Fibroblast of peridontal ligament (primary cell): ENCODE data around the gene CHST15.
"Not testable (repeated sequence)": the region's sequence is repeated elsewhere in the genome, so short reads cannot be mapped to it uniquely, and the experiment has no call there.

ENCODE experiments used
- DNase-seq: peaks from one replicate; pipeline ENCODE4 v3.0.0-alpha.2; 2010; ENCODE audit errors: extremely low read depth

Gene CHST15

DNA sequence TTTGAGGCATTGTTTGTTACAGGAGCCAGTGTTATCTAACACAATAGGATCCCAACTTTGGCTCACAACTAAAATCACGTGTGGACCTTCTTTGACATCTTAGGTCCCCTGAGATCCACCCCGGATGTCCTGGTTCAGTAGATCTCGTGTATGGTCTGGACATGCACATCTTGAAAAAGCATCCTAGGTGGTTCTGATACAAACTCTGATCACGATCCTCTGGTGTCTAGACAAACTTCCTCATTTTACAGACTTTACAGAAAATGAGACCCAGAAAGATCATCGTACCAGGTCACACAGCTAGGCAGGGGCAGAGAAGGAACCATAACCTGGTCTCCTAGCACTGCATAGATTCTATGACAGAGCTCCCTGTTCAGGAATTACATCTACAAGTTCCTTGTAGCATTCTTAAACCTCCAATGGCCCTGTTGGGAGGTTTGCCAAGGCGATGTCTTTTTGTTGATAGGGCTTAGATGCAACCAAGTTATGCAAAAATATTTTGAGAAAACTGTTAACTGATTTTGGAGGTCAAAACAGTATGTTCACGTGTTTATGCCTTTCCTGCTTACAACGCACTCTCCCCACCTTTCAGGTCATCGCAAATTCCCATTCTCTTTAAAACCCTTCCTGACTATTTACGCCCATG, 30.8 kb upstream of the CHST15 start:
- DNase-seq: no peak

GRCh38 chr10:124123156-124123555, 29.8 kb upstream of the CHST15 start:
- no peak for DNase-seq

GRCh38 chr10:124122211-124122610, 28.8 kb upstream of the CHST15 start:
- no peak for DNase-seq

DNA sequence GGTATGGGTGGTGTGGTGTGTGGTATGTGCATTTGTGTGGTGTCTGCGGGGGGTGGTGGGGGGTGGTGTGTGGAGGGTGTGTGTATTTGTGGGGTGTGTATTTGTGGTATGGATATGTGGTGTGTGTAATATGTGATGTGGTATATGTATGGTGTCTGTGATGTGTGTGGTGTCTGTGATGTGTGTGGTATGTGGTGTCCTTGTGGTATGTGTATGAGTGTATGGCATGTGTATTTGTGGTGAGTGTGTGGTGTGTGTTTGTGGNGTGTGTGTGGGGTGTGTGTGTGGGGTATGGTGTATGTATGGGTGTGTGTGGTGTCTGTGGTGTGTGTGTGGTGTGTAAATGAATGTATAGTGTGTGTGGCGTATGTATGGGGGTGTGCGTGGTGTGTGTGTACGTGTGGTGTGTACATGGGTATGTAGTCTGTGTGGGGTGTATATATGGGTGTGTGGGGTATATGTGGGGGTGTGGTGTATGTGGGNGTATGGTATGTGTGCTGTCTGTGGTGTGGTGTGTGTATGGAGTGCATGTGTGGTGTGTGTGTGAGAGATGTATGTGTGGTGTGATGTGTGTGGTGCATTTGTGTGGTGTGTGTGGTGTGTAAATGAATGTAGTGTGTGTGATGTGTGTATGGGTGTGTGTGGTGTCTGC, 27.1 kb upstream of the CHST15 start:
- DNase-seq: no peak

DNA sequence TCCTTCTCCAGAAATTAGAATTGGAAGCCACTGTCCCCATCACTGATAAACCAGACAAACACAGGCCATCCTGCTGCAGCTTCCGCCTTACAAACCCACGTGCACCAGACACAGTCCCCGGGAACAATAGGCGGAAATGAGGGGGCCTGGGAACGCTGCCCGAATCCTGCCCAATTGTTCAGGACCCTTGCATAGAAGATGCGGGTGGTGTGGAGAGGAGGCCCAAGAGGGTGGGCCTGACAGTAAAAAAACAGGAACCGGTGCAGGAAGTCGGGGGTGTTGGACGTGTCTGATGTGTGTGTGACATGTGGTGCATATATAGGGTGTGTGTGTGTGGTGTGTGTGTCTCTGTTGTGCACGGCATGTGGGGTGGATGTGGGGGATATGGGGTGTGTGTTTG, 26.5 kb upstream of the CHST15 start:
- no peak for DNase-seq

DNA sequence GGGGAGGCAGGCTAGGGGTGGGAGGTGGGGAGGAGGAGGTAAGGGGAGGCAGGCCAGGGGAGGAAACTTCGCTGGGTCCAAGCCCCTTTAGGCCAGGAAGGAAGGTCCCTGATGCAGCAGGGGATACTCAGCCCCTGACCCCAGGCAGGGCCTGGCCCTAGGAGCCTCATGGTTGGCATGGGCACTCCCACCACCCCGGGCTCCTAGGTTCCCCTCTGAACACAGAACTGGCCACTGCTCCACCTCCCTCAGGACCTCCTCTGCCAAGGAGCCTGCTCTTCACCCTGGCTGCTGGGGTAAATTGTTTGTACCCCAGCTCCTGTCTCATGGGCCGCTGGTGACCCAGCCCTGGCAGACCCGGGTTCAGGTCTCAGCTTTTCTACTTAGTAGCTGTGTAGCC, 25.8 kb upstream of the CHST15 start:
- DNase-seq: no peak

GRCh38 chr10:124117833-124118232, 24.4 kb upstream of the CHST15 start:
- DNase-seq: no peak

DNA sequence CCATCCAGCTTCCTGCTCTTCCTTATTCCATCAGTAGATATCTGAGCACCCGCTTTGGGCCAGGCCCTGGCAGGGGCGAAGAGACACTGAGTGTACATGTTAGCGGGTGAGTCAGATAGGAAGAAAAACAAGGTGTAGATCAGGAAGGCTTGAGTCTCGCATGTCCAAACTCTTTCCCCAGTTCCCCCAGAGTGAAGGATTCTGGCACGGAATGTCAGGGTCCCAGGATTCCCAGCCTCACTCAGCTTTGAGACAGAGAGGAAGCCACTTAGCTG, 24.1 kb upstream of the CHST15 start:
- no peak for DNase-seq

DNA sequence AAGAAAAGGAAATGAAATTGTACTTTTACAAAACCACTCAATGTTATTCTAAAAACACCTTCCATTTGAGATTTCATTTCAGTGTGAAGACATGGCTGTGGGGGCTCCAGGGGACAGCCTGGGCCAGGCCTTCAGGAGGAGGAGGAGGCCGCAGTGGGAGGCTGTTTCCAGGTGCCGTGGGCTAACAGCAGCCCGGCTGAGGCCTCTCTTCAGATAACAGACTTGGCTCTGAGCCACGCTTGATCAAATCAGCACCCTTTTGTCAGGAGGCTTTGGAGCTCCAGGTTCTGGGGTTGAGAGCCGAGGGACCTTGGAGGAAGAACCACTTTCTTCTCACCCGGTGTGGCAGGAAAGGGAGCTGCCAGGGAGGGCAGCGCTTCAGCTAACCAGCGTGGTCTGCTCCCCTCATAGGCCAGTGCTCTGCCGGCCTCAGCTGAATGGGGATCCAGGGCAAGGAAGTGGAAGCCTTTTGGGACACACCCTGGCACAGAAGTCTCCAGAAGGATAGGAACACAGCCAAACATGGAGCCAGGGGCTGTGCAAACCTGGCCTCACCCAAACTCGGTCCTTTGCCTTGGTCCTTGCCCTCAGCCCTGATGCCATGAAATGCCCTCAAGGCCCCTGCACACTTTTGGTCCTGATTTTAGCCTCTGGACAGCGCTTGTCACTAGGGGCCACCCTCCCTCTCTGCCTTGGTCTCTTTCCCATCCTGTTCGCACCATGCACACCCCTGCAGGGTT, 23.5 kb upstream of the CHST15 start:
- DNase-seq: no peak

- no peak for DNase-seq
These were observed 21.3 kb upstream of the CHST15 start for GRCh38 chr10:124114696-124115095.

DNA sequence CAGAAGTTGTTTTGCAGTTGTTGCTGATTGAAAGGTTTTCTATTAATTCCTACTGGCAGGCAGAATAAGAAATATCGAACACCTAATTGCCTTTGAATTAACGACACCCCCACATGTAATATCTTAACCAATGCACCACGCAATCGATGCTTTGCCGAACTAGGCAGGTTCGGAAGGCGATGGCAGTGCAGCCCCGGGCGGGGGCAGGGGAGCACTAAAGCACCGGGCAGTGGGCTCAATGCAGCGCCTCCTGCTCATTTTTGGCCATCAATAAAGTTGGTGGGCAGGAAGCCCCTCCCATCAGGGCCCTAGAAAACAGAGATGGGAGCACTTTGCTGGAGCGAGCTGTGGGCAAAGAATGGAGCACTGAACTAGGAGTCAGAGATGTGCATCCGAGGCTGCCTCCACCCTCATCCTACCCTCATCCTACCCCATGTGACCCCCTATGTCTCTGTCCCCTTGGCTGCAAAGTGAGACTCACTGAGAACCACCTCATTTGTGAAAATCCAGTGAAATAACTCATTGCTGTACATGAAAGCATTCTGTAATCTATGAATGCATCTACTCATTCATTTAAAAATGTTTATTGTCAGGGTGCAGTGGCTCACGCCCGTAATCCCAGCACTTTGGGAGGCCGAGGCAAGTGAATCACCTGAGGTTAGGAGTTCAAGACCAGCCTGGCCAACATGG, 19.6 kb upstream of the CHST15 start:
- DNase-seq: no peak

DNA sequence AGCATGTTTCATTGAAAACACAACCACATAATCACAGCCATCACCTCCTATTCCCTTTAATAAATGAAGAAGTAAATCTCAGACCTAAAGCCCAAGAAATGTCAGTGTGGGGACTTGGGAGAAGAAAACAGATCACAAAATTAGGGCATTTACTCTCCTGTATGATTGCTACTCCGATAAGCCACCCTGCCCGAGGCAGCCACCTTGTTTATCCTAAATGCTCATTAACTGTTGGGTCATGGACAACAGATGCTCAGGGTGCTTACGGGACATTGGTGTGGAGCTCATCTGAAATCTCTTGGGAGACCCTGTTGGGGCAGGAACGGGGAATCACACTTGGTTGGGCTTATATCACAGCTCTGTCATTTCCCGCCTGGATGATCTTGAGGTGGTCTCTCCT, 17.5 kb upstream of the CHST15 start:
- no peak for DNase-seq

- DNase-seq: no peak
These were observed 15.9 kb upstream of the CHST15 start for GRCh38 chr10:124109261-124109660.

GRCh38 chr10:124107072-124107471, 13.7 kb upstream of the CHST15 start:
- no peak for DNase-seq

GRCh38 chr10:124106241-124106879, 13.0 kb upstream of the CHST15 start:
- DNase-seq: no peak

DNA sequence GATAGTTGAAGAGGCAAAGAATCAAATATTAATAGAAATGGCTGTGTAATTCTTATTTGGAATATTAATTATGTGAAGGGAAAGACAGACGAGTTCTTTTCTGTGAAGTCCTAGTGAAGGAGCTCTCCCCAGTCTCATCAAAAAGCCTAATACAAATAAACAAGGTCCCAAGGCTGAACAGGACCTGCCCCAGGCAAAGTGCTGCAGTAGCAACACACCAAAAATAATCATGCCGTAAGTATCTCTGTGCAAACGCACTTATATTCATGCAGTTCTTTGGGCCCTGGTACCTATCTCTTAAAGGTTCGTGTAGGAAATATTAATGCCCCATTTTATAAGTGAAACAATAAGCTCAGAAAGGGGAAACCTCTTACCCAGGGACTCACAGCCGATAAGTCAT, 12.2 kb upstream of the CHST15 start:
- DNase-seq: no peak

GRCh38 chr10:124105045-124105444, 11.6 kb upstream of the CHST15 start:
- DNase-seq: no peak

DNA sequence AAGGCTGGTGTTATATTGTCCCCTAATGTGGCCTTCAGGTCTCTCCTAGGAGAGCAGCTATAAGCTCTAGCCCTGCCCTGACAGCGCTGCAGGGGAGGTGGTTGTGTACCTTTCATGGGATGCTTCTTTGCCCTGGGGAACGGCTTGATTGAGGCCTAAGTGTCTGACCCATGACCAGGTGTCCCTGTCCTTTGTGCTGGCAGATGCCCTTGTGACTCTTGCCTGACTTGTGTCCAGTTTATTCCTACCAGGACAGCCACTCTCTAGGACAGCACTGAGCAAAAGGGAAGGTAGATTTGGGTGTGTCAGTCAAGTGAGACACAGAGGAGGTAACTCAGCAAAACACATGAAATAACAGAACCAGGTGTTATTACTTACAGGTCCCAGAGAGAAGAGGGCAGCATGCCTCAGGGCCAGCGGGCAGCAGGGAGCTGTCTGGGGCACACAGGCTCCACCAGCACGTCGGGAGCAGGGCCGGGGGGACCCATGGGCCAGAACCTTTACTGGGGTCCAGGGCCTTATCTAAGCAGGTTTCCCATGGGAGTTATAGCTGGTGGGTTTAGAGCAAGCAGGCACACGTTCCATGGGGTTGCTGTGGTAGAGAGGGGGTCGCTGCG, 10.7 kb upstream of the CHST15 start:
- DNase-seq: no peak

DNA sequence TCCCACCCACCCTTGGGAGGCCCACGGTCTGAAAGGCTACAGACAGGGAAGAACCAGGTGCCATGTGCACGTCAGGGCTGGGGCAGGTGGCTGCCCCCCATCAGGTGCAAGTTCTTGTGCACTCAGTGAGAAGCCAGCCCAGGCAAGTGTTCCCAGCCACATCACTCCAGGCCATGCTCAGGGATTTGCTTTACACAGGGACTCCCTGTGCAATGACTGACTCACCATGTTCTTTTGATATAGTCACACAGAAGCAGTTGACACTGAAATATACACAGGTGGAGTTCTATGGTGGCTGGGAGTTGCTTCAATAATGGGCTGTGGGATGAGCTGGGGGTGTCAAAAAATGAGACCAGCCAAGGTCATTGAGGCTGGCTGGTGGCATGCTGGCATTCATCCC, 8.0 kb upstream of the CHST15 start:
- no peak for DNase-seq

- DNase-seq: not testable (repeated sequence)
These were observed 7.3 kb upstream of the CHST15 start for GRCh38 chr10:124100651-124101050.

GRCh38 chr10:124100124-124100523, 6.7 kb upstream of the CHST15 start:
- no peak for DNase-seq

DNA sequence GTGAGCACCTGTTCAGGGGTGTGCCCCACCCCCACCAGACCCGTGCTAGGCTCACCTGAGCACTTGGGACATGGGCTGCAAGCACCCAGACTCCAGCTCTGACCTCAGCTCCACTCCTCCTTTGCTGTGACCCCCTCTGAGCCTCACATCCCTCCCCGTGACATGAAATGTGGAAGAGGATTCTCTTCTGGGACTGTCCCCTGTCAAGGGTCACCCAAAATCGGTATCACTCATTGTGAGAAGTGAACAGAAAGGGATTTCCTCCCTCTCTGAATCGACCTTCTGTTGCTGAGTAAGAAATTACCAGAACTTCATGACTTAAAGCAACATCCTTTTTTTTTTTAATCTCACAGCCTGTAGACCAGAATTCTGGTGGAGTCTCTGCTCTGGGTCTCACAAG, 6.2 kb upstream of the CHST15 start:
- DNase-seq: no peak
